H1 (cell line): Measurements from ENCODE around the gene MOG. TPM values are rescaled to one million over a fixed set of nuclear protein-coding genes. Genes with fewer than 3 reads are reported as not detected.

ENCODE experiments used
- CTCF ChIA-PET: fragments of 300-600 bp; sonication (Branson Sonifier 250); formaldehyde crosslinking; loops from one replicate; lab custom pipeline; 2021; ENCODE audit not compliant: partially characterized antibody; lab: Charles Lee
- POLR2A ChIA-PET: fragments of 300-600 bp; sonication (Branson Sonifier 250); formaldehyde crosslinking; loops from one replicate; lab custom pipeline; 2021; ENCODE audit warnings: inconsistent platforms; ENCODE audit not compliant: partially characterized antibody; lab: Charles Lee
- DNase-seq, 2 experiments: peaks; one replicate each; pipeline versions ENCODE4 v3.0.0 to v3.0.0-alpha.2; 2010 to 2022; ENCODE audit warnings: low spot score in 2 of 2, low read depth in 1 of 2, mixed read lengths in 1 of 2
- FAIRE-seq: peaks from 2 replicates; lab custom pipeline; 2011; peaks lifted over from hg19 to GRCh38; lab: Jason Lieb, UNC
- H2AFZ ChIP-seq: 2 replicates; pipeline ENCODE4 v1.8.1; 2012; ENCODE audit warnings: low read length, inconsistent platforms
- H2AK5ac ChIP-seq: 2 replicates; pipeline ENCODE4 v1.6.1; 2013; ENCODE audit warnings: low read depth, low read length
- H2BK120ac ChIP-seq: replicated peaks from 2 replicates; pipeline ENCODE3; 2013; ENCODE audit warnings: low read depth, low read length, inconsistent platforms
- H2BK12ac ChIP-seq: 2 replicates; pipeline ENCODE4 v1.6.1; 2013; ENCODE audit warnings: low read depth, low read length
- H2BK15ac ChIP-seq: 2 replicates; pipeline ENCODE4 v1.6.1; 2013; ENCODE audit warnings: low read length
- H2BK20ac ChIP-seq: 2 replicates; pipeline ENCODE4 v1.6.1; 2013; ENCODE audit warnings: low read length
- H2BK5ac ChIP-seq: 2 replicates; pipeline ENCODE4 v1.6.1; 2013; ENCODE audit warnings: low read depth, low read length
- H3K14ac ChIP-seq: 2 replicates; pipeline ENCODE4 v1.6.1; 2013; ENCODE audit warnings: inconsistent platforms; ENCODE audit not compliant: insufficient read length
- H3K18ac ChIP-seq: 2 replicates; pipeline ENCODE4 v1.6.1; 2013; ENCODE audit warnings: low read length; ENCODE audit errors: extremely low read depth
- H3K23ac ChIP-seq: 2 replicates; pipeline ENCODE4 v1.6.1; 2013; ENCODE audit warnings: inconsistent platforms; ENCODE audit not compliant: insufficient read length
- H3K23me2 ChIP-seq: 2 replicates; pipeline ENCODE4 v1.6.1; 2013; ENCODE audit warnings: low read depth, low read length
- H3K27ac ChIP-seq: 2 replicates; pipeline ENCODE4 v1.6.1; 2011; ENCODE audit warnings: low read depth, low read length, inconsistent platforms
- H3K27me3 ChIP-seq, 4 experiments: replicated peaks in 1 of 4; 1 replicate in 1 of 4; 2 replicates in 3 of 4; pipeline versions ENCODE4 v1.6.1 to v1.8.1; 2011 to 2013; ENCODE audit warnings: low read length in 3 of 4, mild to moderate bottlenecking in 3 of 4, inconsistent platforms in 2 of 4, mixed read lengths in 2 of 4, moderate library complexity in 1 of 4; ENCODE audit not compliant: control insufficient read depth in 3 of 4, insufficient read depth in 3 of 4; ENCODE audit errors: extremely low read depth in 1 of 4
- H3K36me3 ChIP-seq, 4 experiments: 2 replicates each; pipeline versions ENCODE4 v1.6.1 to v1.8.1; 2011 to 2013; ENCODE audit warnings: mild to moderate bottlenecking in 4 of 4, low read length in 3 of 4, moderate library complexity in 2 of 4, control low read depth in 1 of 4, inconsistent platforms in 1 of 4; ENCODE audit not compliant: insufficient read depth in 4 of 4, control insufficient read depth in 2 of 4
- H3K4ac ChIP-seq: replicated peaks from 2 replicates; pipeline ENCODE3; 2013; ENCODE audit warnings: low read length, low read depth, mixed read lengths, inconsistent platforms; ENCODE audit not compliant: insufficient read length
- H3K4me1 ChIP-seq, 4 experiments: replicated peaks in 1 of 4; 1 replicate in 1 of 4; 2 replicates in 3 of 4; pipeline versions ENCODE4 v1.6.1 to v1.8.1; 2011 to 2013; ENCODE audit warnings: low read length in 3 of 4, inconsistent platforms in 2 of 4, mixed read lengths in 1 of 4; ENCODE audit not compliant: insufficient read depth in 4 of 4, control insufficient read depth in 3 of 4
- H3K4me2 ChIP-seq, 2 experiments: 2 replicates each; pipeline versions ENCODE4 v1.6.1 to v1.8.1; 2011 to 2013; ENCODE audit warnings: low read depth in 2 of 2, low read length in 2 of 2, control low read depth in 1 of 2, inconsistent platforms in 1 of 2, mild to moderate bottlenecking in 1 of 2; ENCODE audit not compliant: insufficient read depth in 1 of 2
- H3K4me3 ChIP-seq, 4 experiments: fragments of 200-600, 300-600 bp in 1 of 4; sonication (generic), shearing (Covaris generic), sonication (Bioruptor Twin) in 1 of 4; 2 replicates each; pipeline versions ENCODE4 v1.5.1 to v1.8.1; 2011 to 2016; ENCODE audit warnings: low read length in 4 of 4, low read depth in 3 of 4, control low read depth in 2 of 4, inconsistent platforms in 2 of 4, mild to moderate bottlenecking in 2 of 4, mixed read lengths in 1 of 4, moderate library complexity in 1 of 4; ENCODE audit not compliant: insufficient read depth in 2 of 4; ENCODE audit errors: extremely low read depth in 1 of 4
- H3K56ac ChIP-seq: replicated peaks from 2 replicates; pipeline ENCODE3; 2013; ENCODE audit warnings: low read depth, mild to moderate bottlenecking, mixed read lengths, low read length, inconsistent platforms; ENCODE audit not compliant: insufficient read length
- H3K79me1 ChIP-seq: 2 replicates; pipeline ENCODE4 v1.6.1; 2013; ENCODE audit warnings: low read depth, low read length, control low read depth
- H3K79me2 ChIP-seq, 2 experiments: 2 replicates each; pipeline versions ENCODE4 v1.6.1 to v1.8.1; 2012 to 2013; ENCODE audit warnings: low read length in 2 of 2, mild to moderate bottlenecking in 2 of 2, inconsistent platforms in 1 of 2; ENCODE audit not compliant: insufficient read depth in 2 of 2, control insufficient read depth in 1 of 2
- H3K9ac ChIP-seq, 4 experiments: replicated peaks in 1 of 4; 1 replicate in 1 of 4; 2 replicates in 3 of 4; pipeline versions ENCODE4 v1.6.1 to v1.8.1; 2011 to 2013; ENCODE audit warnings: low read depth in 3 of 4, low read length in 3 of 4, control low read depth in 2 of 4, mild to moderate bottlenecking in 2 of 4, moderate library complexity in 2 of 4, inconsistent platforms in 1 of 4; ENCODE audit errors: extremely low read depth in 1 of 4
- H3K9me3 ChIP-seq, 2 experiments: 2 replicates each; pipeline versions ENCODE4 v1.6.1 to v1.8.1; 2012 to 2013; ENCODE audit warnings: mild to moderate bottlenecking in 2 of 2, moderate library complexity in 2 of 2, control low read depth in 1 of 2, inconsistent platforms in 1 of 2, low read depth in 1 of 2, low read length in 1 of 2, mixed read lengths in 1 of 2; ENCODE audit not compliant: insufficient read depth in 2 of 2
- H4K20me1 ChIP-seq, 2 experiments: replicated peaks in 1 of 2; 2 replicates each; pipeline versions ENCODE3 to v1.8.1; 2011 to 2013; ENCODE audit warnings: inconsistent platforms in 2 of 2, low read length in 2 of 2, mild to moderate bottlenecking in 1 of 2; ENCODE audit not compliant: insufficient read depth in 2 of 2, control insufficient read depth in 1 of 2
- H4K5ac ChIP-seq: 2 replicates; pipeline ENCODE4 v1.6.1; 2013; ENCODE audit warnings: low read length, low read depth, mixed read lengths, inconsistent platforms; ENCODE audit not compliant: insufficient read length
- H4K8ac ChIP-seq: 2 replicates; pipeline ENCODE4 v1.8.0; 2013; ENCODE audit warnings: mild to moderate bottlenecking, moderate library complexity, low read length, inconsistent platforms; ENCODE audit not compliant: insufficient read depth; ENCODE audit errors: extremely low read depth
- H4K91ac ChIP-seq: replicated peaks from 2 replicates; pipeline ENCODE3; 2013; ENCODE audit warnings: low read length, mixed read lengths, inconsistent platforms; ENCODE audit not compliant: insufficient read length
- BACH1 ChIP-seq: IDR thresholded peaks from 2 replicates; pipeline ENCODE4 v1.6.1; 2012; ENCODE audit warnings: low read length, improper control_type of control experiment
- CHD1 ChIP-seq: IDR thresholded peaks from 2 replicates; pipeline ENCODE4 v1.6.1; 2012; ENCODE audit warnings: low read depth, low read length, improper control_type of control experiment
- EP300 ChIP-seq, 2 experiments: IDR thresholded peaks; 1 replicate in 1 of 2; 2 replicates in 1 of 2; pipeline ENCODE4 v1.6.1; 2011 to 2012; ENCODE audit warnings: low read depth in 2 of 2, low read length in 2 of 2, mild to moderate bottlenecking in 2 of 2, borderline replicate concordance in 1 of 2, inconsistent platforms in 1 of 2, moderate library complexity in 1 of 2
- KDM1A ChIP-seq: fragments of 200-600, 300-600 bp; sonication (generic); IDR thresholded peaks from 2 replicates; pipeline ENCODE4 v1.7.1; 2016; ENCODE audit warnings: mild to moderate bottlenecking, low read length, borderline replicate concordance
- POLR2AphosphoS5 ChIP-seq: IDR thresholded peaks from 2 replicates; pipeline ENCODE4 v1.6.1; 2011; ENCODE audit warnings: low read depth, low read length
- RAD21 ChIP-seq, 2 experiments: IDR thresholded peaks in 1 of 2; conservative IDR thresholded peaks in 1 of 2; 2 replicates each; pipeline ENCODE4 v1.6.1; 2011; ENCODE audit warnings: low read depth in 2 of 2, low read length in 2 of 2, improper control_type of control experiment in 1 of 2, inconsistent platforms in 1 of 2, mild to moderate bottlenecking in 1 of 2, moderate library complexity in 1 of 2
- WGBS, 2 experiments: shearing (Covaris generic) in 1 of 2; methylation state at CpG; one replicate each; pipeline versions ENCODE4 v1.1.6 to v1.1.7; 2013 to 2015; ENCODE audit warnings: low lambda C conversion rate in 2 of 2, mixed read lengths in 2 of 2, inconsistent platforms in 1 of 2, low coverage in 1 of 2, missing lambda C conversion rate in 1 of 2; ENCODE audit not compliant: insufficient replicate concordance in 2 of 2, insufficient coverage in 1 of 2, insufficient read length in 1 of 2; ENCODE audit errors: extremely low coverage in 1 of 2, missing lambda C conversion rate in 1 of 2; 5-methylcytosine and 5-hydroxymethylcytosine counted together
- polyA plus RNA-seq, 7 experiments: library from polyadenylated mRNA; depleted of rRNA in 3 of 7; stranded (reverse) in 5 of 7; unstranded in 2 of 7; fragments of >200 nt in 5 of 7; fragments of 200-250 nt in 2 of 7; gene quantifications; 1 replicate in 5 of 7; 2 replicates in 1 of 7; 4 replicates in 1 of 7; pipeline versions ENCODE4 v1.2.1 to v1.2.3, GENCODE V29; 2011 to 2013; ENCODE audit warnings: missing spikeins in 2 of 7, mixed read lengths in 2 of 7
- total RNA-seq: library from RNA; stranded (reverse); fragmentation: NEBNext Ultra II Directional; extraction: Animal tissue kit (Norgen Biotek cat#: 25700); gene quantifications from 2 replicates; pipeline ENCODE4 v1.2.1, GENCODE V29; 2021
- TF ChIP-seq, protein P1 (sequence below), 3 experiments: IDR thresholded peaks; 1 replicate in 2 of 3; 2 replicates in 1 of 3; pipeline versions ENCODE4 v1.5.1 to v1.6.1; 2011; ENCODE audit warnings: low read length in 3 of 3, mild to moderate bottlenecking in 3 of 3, inconsistent platforms in 2 of 3, low read depth in 1 of 3, moderate library complexity in 1 of 3; ENCODE audit not compliant: insufficient read depth in 1 of 3; ENCODE audit errors: control extremely low read depth in 1 of 3

MOG gene
- total and polyA plus RNA-seq, 2 of the 8 experiments (the other 6 are each of a cell fraction or from before 2014, with no cell fraction given): 0.17 to 0.86 TPM

DNA sequence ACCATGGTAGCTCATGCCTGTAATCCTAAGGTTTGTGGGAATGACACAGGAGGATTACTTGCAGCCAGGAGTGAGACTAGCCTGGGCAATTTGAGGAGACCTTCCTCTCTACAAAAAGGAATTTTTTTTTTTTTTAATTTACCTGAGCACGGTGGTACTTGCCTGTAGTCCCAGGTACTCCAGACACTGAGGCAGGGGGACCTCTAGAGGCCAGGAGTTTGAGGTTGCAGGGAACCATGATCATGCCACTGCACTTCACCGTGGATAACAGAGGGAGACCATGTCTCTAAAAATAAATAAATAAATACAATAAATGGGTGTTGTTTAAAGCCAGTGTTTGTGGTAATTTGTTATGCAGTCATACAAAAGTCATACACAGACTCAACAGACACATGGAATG is 64.0 kb downstream of the MOG start:
- no peak overlapping the region for H2BK12ac ChIP-seq
- H3K9ac ChIP-seq: no peak overlapping the region
- H3K4me2 ChIP-seq: no peak overlapping the region
- no peak overlapping the region for H2BK15ac ChIP-seq
- H2BK120ac ChIP-seq: no peak overlapping the region
- ChIA-PET CTCF (interaction anchor here (0.6 to 1.7 kb wide), 13 partner anchors 9 to 395 kb away, joined by 3 to 5 read pairs (median 4); no protein-coding TSS in a partner anchor), POLR2A (no interaction called here)
- H3K79me1 ChIP-seq: no peaks in the 10 kb centered on the region
- peaks cover 0 to 6% (median under 1%) of the 10 kb centered on the region in 4 experiments; a peak in 3 of 7 replicates for H3K4me1 ChIP-seq
- no peak overlapping the region for H3K56ac ChIP-seq
- H3K23ac ChIP-seq: no peak overlapping the region
- H3K14ac ChIP-seq: no peak overlapping the region
- H2BK20ac ChIP-seq: no peak overlapping the region
- no peak overlapping the region for H4K91ac ChIP-seq
- H2BK5ac ChIP-seq: no peak overlapping the region
- H3K27me3 ChIP-seq: peaks cover 10 to 34% (median 30%) of the 10 kb centered on the region in 4 experiments
- no peak overlapping the region for H2AK5ac ChIP-seq
- peaks cover 10% of the 10 kb centered on the region; the same call in 1 of the 2 replicates for H3K23me2 ChIP-seq
- DNase-seq: no peak
- TF ChIP-seq BACH1 (no peak), CHD1 (no peak), KDM1A (no peak), POLR2AphosphoS5 (no peak), RAD21 (IDR thresholded peaks at IDR 0.05 in 1 of 2, conservative IDR thresholded peaks at IDR 0.05 in 1 of 2; ENCODE audit: low read depth in 2 of 2, low read length in 2 of 2) (peak; percentile 39 to 54; a peak in 3 of 4 replicates), EP300 (IDR thresholded peaks at IDR 0.05; ENCODE audit: borderline replicate concordance in 1 of 2, low read depth in 2 of 2, low read length in 2 of 2) (no peak)
- TF ChIP-seq, protein P1, sequence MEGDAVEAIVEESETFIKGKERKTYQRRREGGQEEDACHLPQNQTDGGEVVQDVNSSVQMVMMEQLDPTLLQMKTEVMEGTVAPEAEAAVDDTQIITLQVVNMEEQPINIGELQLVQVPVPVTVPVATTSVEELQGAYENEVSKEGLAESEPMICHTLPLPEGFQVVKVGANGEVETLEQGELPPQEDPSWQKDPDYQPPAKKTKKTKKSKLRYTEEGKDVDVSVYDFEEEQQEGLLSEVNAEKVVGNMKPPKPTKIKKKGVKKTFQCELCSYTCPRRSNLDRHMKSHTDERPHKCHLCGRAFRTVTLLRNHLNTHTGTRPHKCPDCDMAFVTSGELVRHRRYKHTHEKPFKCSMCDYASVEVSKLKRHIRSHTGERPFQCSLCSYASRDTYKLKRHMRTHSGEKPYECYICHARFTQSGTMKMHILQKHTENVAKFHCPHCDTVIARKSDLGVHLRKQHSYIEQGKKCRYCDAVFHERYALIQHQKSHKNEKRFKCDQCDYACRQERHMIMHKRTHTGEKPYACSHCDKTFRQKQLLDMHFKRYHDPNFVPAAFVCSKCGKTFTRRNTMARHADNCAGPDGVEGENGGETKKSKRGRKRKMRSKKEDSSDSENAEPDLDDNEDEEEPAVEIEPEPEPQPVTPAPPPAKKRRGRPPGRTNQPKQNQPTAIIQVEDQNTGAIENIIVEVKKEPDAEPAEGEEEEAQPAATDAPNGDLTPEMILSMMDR (IDR thresholded peaks at IDR 0.05; ENCODE audit: control extremely low read depth in 1 of 3, insufficient read depth in 1 of 3, low read depth in 1 of 3, low read length in 3 of 3): peak; percentile 42 to 54 (median 50)
- no peak overlapping the region for H3K27ac ChIP-seq
- WGBS, 2 experiments: 51% methylated on average over 2 of the region's 2 CpGs; no CpG with 5 or more reads in 1 of the 2 experiments
- no peak overlapping the region for H3K4ac ChIP-seq
- no peak overlapping the region for H3K4me3 ChIP-seq
- no peak overlapping the region for H3K18ac ChIP-seq
- no peaks in the 10 kb centered on the region for H4K20me1 ChIP-seq
- H3K79me2 ChIP-seq: no peaks in the 10 kb centered on the region
- FAIRE-seq: no peak
- no peak overlapping the region for H2AFZ ChIP-seq
- H3K36me3 ChIP-seq: no peaks in the 10 kb centered on the region
- no peak overlapping the region for H4K8ac ChIP-seq
- H3K9me3 ChIP-seq: no peaks in the 10 kb centered on the region
- H4K5ac ChIP-seq: no peak overlapping the region
